ENCODE results near the gene DEDD2.

The DEDD2 gene

DNA sequence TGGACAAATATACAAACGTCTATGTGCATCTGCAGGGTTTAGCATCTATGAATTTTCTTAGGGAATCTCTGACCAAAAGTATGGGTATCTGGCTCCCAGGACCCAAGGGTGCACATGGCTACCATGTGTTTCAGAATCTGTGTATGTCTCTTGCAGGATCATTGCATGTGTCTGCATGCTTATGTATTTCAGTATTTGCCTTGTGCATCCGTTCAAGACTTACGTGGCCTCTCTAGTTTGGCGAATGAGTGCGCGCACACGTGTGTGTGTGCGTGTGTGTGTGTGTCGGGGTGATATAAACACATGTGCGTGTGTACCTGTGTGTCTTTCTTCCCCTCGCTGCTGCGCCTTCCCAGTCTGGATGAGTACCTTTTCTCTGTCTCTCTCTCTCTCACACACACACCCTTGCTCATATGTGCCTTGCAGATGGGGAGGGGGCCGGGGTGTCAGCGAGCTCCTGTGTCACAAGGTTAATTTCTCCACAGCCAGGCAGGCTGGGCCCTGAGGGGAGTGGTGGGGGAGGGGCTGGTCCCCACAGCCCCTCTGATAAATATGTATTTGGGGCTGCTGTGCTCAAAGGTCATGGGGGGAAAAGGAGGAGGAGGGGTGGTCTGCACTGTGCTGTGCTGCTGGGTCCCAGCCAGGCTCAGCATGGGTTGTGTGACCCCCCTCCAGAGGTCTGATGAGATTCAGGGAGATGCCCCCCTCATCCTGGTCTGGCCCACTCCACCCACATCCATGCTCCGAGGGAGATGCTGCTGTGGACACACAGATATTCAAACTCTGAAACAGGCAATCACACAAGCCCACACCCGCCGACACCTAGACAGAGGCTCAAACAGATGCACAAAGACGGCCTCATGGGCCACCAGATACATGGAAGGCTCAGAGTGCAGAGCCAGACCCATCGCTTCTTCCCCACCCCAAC lies 47.7 kb downstream of the DEDD2 start:
- DNase-seq = no peak

- DNase-seq = no peak
Observed at GRCh38 chr19:42168206-42168605, 49.3 kb downstream of the DEDD2 start.

GRCh38 chr19:42166316-42166715 lies 51.2 kb downstream of the DEDD2 start:
- no peak for DNase-seq

- DNase-seq = peak; percentile 53
Observed at GRCh38 chr19:42165146-42165545, 52.3 kb downstream of the DEDD2 start.

DNA sequence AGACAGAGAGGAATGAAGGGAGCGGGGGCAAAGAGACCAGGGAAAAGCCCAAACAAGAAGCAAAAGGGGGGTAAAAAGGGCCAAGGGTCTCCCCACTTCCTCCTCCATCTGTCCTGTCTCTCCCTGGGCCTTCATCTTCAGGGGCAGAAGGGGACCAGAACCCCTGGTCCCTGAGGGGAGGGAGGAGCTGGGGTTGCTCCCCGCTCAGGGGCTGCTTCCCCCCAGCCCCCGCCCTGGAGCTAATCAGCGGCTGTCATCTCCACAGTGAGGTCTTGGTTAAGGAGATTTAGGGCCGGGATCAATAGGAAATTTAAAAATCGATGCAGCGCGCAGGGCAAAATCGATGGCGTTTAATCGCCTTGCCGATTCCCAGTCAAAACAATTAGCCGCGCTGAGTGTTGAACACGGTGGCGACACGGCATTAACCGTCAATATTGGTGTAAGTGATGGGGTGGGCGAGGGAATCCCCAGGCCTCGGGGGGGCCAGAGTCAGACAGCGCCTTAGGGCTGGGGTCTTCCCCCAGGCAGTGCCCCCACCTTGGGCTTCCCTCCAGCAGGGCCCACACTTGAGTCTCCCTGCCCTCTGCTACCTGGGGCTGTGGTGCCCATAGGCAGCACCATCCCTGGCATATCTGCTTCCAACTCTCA lies 55.7 kb downstream of the DEDD2 start:
- DNase-seq = no peak

DNA sequence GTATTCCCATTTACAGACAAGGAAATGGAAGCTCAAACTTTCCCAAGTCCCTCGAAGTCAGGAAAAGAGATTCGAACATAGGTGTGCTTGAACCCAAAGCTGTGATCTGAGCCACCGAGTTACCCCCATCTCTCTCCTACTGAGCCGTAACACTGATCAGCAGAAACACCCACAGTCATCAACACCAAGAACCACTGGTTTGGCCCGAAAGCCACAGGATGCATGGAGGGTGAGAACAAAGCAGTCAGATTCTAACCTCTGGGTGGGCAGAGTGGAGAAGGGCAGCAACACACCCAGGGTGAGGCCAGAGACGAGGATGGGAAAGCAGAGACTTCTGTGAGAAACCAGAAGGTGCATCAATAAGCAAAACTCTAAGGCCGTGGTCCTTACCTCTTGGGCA lies 57.5 kb downstream of the DEDD2 start:
- DNase-seq = no peak

DNA sequence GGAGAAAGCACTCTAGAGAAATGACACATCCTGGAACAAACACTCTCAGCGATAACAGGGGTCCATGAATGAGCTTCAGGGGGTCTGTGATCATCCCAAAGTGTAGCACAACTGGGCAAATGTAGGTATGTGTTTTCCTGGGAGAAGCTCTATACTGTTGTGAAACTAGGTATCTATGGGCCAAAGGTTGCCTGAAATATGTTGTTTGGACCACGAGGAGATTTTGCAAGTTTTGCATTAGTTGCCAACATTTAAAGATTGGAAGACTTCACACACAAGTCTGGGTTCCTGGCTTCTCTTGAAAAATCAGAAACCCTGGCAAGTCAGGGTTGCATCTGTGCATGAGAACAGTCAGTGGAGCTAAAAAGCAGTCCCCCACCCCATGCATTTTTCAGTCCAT lies 58.6 kb downstream of the DEDD2 start:
- no peak for DNase-seq

GRCh38 chr19:42156571-42156970 lies 60.9 kb downstream of the DEDD2 start:
- DNase-seq = no peak

- DNase-seq = no peak
Observed at GRCh38 chr19:42155796-42156195, 61.7 kb downstream of the DEDD2 start.

DNA sequence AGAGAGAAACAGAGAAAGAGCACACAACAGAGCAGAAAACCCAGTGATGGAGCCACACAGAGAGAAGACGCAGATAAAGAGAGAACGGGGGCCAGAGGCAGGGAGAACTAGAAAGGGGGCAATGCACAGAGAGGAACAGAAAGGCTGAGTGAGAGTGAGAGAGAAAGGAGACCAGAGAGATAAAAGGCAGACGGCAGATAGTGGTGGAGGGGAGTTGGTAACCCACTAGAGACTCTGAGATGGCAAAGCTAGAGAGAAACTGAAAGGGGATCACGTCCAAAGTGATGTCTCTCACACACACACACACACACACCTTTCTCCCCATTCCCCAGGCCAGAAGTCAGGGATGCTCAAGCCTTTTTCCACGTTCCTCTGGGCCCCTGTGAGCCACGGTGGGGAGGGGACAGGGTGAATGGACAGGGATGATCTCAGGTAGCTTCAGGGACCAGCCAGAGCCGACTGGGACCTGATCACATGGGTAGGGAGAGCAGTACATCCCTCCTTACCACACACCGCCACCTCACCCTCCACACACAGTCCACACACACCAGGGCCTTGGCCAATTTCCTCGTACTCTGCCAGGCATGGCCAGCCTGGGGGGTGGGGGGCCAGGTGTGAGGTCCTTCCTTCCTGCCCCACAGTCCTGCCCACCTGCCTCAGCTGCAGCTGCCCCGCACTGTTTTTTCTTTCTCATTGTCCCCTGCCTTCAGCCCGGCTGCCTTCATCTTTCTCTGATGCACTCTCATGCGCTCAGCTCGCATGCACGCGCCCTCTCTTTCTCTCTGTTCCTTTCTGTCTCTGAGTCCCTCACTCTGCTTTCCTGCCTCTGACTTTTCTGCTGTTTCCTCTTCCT lies 62.8 kb downstream of the DEDD2 start:
- peak; percentile 11 for DNase-seq

DNA sequence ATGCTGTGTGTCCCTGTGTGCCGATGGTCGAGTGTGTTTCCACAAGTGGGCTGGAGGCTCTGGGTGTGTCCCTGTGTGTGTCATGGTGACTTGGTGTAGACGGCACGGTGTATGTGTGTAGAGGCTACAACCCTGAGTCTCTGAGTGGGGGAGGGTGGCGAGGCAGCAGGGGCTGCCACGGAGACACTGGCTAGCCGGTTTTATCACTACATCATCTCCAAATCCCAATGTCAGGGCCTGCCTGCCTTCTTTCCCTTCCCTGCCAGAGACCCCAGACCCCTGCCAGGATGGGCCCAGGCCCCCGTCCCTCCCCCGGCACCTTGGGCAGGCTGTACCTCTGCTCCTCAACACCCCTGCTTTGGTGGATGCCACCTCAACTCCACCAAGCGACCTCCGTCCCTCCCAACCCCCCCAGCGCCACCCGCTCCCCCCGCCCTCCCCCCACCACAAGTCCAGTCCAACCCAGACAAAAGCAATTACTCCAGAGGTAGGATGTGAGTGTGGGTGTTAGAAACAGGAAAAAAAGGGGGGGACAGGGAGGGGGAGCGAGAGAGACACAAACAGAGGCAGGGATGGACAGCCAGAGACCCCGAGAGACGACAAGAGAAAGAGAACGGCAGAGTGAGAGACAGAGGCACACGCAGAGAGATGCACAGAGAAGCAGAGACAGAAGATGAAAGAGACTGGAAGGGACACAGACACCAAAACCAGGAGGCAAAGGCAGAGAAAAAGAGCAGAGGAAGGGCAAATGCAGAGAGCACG lies 63.6 kb downstream of the DEDD2 start:
- DNase-seq = no peak

DNA sequence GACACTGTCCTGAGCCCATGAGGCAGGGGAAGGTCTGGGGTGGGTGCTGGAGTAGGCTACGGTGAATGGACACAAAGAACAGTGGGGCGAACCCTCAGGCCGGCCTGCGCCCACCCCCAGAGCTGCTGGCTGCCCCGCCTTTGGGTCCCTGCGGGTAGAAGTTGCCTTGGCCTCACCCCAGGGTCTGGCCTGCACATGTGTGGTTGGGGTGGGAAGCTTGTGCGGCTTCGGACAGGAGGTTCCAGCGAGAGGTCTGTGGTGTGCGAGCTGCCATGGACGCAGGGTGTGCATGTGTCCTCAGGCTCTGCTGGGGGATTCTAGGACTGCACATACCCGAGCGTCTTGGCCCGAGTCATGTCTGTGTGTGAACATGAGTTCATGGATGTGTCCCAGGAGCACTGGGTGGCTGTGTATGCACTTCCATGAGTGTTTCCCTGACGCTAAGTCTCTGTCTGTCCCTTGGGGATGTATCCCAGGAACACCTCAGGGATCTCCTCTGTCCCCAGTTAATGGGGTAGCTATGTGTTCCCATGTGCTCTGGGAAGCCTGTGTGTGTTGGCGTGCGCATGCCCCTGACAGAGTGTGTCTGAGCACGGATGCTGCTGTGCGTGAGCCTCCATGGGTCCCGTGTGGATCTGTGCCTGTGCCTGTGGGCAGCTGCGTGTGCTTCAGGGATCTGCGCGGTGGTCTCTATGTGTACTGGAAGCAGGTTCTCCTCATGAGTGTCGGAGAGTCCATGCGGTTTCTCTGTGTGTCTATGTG lies 64.4 kb downstream of the DEDD2 start:
- no peak for DNase-seq

- no peak for DNase-seq
Observed at GRCh38 chr19:42151782-42152684, 65.4 kb downstream of the DEDD2 start.

- DNase-seq = no peak
Observed at GRCh38 chr19:42150911-42151361, 66.5 kb downstream of the DEDD2 start.

DNA sequence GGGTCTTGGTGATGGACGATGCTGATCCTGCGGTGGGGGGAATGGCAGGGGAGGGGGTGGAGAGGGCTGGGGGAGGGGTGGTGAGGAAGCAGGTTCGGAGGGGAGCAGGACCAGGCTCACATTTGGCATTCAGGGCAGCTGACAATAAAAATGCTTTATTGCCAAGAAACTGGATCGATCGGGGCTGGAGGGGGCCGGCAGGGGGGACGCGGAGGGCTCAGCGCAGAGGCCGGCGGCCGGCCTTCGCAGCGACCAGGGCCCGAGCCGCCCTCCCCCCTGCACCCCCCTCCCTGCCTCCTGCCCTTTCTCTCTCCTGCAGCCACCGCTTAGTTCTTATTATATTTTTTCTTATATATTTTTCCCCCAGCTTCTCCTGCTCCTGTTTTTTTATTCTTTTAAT lies 67.1 kb downstream of the DEDD2 start:
- no peak for DNase-seq

DNA sequence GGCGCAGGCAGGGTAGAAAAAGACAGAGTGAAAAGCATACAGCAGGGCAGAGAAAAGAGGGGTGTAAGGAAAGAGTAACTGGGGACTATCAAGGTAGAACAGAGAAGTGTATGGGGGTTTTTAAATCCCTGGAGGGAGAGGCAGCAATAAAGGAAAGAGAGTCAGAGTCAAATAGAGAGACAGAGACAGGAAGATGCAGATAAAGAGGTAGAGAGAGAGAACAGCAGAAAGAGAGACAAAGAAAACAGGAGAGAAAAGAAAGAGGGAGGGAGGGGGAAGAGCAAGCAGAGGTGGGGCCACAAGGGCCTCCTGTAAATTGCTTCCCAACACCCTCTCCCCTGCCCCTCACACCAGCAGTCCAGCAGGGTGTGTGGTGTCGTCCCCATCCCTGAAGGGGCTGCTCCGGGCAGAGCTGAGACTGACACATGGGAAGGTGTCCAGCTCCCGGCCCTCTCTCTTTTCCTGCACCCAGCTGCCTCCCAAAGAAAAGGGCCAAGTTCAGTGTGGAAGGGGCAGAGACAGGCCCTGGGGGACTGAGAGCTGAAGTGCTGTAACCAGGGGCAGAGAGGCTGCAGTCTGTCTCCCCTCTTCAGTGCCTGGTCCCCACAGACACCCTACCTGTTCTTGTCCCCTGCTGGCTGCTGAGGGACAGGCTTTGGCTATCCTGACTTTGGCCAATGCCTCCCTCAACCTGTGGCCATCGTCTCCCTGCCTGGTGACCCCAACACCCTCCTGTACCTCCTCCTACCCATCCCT lies 67.9 kb downstream of the DEDD2 start:
- DNase-seq = no peak
